OCI-LY1 (cell line): ENCODE results near the gene VMAC.

Experiments
- H2AFZ ChIP-seq: fragments of 200-600 bp; sonication (generic), shearing (Covaris generic); 2 replicates; pipeline ENCODE4 v1.6.0; 2014; ENCODE audit warnings: antibody characterized with exemption, mild to moderate bottlenecking, low read length
- H3F3A ChIP-seq: fragments of 200-600 bp; sonication (generic), shearing (Covaris generic); 2 replicates; pipeline ENCODE4 v1.6.0; 2014; ENCODE audit warnings: mild to moderate bottlenecking, antibody characterized with exemption, low read length, moderate library complexity; ENCODE audit not compliant: insufficient read depth
- H3K27ac ChIP-seq: fragments of 200-600 bp; sonication (generic); 2 replicates; pipeline ENCODE4 v1.5.1; 2014; ENCODE audit warnings: low read length, mixed run types, mild to moderate bottlenecking, low read depth; ENCODE audit not compliant: poor library complexity, severe bottlenecking
- H3K27me3 ChIP-seq: fragments of 200-600 bp; sonication (generic); 2 replicates; pipeline ENCODE4 v1.6.0; 2014; ENCODE audit warnings: antibody characterized with exemption, mild to moderate bottlenecking, low read length, moderate library complexity; ENCODE audit not compliant: insufficient read depth
- H3K36me3 ChIP-seq: fragments of 200-600 bp; sonication (generic); 2 replicates; pipeline ENCODE4 v1.6.1; 2014; ENCODE audit warnings: mild to moderate bottlenecking, antibody characterized with exemption, low read length, moderate library complexity, mixed read lengths; ENCODE audit not compliant: insufficient read depth
- H3K4me1 ChIP-seq: fragments of 200-600 bp; sonication (generic); 2 replicates; pipeline ENCODE4 v1.5.1; 2014; ENCODE audit warnings: mild to moderate bottlenecking, low read length, moderate library complexity; ENCODE audit not compliant: insufficient read depth, severe bottlenecking
- H3K4me2 ChIP-seq: fragments of 200-600 bp; sonication (generic), shearing (Covaris generic); 2 replicates; pipeline ENCODE4 v1.6.1; 2014; ENCODE audit warnings: low read length
- H3K4me3 ChIP-seq: fragments of 200-600 bp; sonication (generic); 2 replicates; pipeline ENCODE4 v1.5.1; 2014; ENCODE audit warnings: low read length, low read depth, mild to moderate bottlenecking, mixed read lengths; ENCODE audit not compliant: poor library complexity, severe bottlenecking
- H3K79me2 ChIP-seq: fragments of 200-600 bp; shearing (Covaris generic); 2 replicates; pipeline ENCODE4 v1.6.1; 2016; ENCODE audit warnings: mixed run types, low read length, mixed read lengths; ENCODE audit not compliant: insufficient read depth
- H3K9ac ChIP-seq: fragments of 200-600 bp; sonication (generic), shearing (Covaris generic); 2 replicates; pipeline ENCODE4 v1.6.1; 2014; ENCODE audit warnings: mild to moderate bottlenecking, low read length, mixed read lengths
- H3K9me2 ChIP-seq: fragments of 200-600 bp; sonication (generic), shearing (Covaris generic); 2 replicates; pipeline ENCODE4 v1.6.1; 2014; ENCODE audit warnings: low read depth, mild to moderate bottlenecking, low read length, mixed read lengths
- H3K9me3 ChIP-seq: fragments of 200-600 bp; shearing (Covaris generic); 2 replicates; pipeline ENCODE4 v1.6.1; 2014; ENCODE audit warnings: low read length, mixed read lengths
- H4K20me1 ChIP-seq: fragments of 200-600 bp; sonication (generic), shearing (Covaris generic); 2 replicates; pipeline ENCODE4 v1.6.0; 2016; ENCODE audit warnings: mild to moderate bottlenecking, low read length; ENCODE audit not compliant: insufficient read depth
- EZH2 ChIP-seq: fragments of 200-600 bp; sonication (generic), shearing (Covaris generic); IDR thresholded peaks from 2 replicates; pipeline ENCODE4 v1.8.0; 2017; ENCODE audit warnings: borderline replicate concordance, mixed run types, mild to moderate bottlenecking, antibody characterized with exemption, low read length, moderate library complexity, mixed read lengths
- TF ChIP-seq, protein P1 (sequence below): fragments of 200-600 bp; sonication (generic), shearing (Covaris generic); IDR thresholded peaks from 2 replicates; pipeline ENCODE4 v1.5.1; 2017; ENCODE audit warnings: mild to moderate bottlenecking, antibody characterized with exemption, low read length, moderate library complexity, mixed read lengths

The VMAC gene

DNA sequence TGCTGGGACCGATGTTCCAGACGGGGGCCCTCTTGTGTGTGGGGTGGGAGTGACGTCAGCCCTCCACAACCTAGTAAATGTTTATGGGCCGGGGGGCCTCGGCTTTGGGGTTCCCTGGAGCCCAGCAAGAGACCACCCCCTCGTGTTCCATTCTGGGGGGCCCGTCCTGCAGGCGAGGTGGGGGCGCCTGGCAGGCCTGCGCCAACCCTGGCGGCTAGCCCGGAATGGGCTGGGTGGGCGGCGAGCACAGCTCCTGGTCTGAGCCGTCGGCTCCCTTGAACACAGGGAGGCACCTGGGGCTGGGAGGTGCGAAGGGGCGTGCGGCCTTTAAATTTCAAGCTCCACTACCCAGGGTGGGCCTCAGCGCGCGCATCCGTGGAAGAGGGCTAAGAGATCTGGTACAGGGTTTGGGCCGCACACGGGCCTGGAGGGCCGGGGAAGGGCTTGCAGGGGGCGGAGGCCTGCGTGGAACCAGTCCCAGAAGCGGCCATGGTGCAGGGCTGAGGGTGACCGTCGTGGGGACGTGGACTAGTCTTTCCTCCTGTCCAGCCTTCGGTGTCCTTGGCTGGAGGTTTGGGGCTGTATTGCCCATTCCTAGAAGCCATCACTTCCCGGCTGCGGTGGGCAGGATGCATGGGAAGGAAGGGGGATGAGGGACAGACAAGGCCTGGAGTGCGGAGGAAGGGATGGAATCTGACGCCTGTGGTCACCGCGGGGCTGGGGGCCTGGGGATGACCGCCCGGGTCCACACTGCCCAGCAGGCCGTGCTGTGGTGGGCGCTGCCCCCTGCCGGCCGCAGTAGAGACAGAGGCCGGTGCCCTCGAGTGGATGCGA lies 12.5 kb upstream of the VMAC start:
- no peak overlapping the region for H3K9ac ChIP-seq
- H3K79me2 ChIP-seq: no peaks in the 10 kb centered on the region
- no peak overlapping the region for H2AFZ ChIP-seq
- peaks cover 5% of the 10 kb centered on the region; the same call in 1 of the 2 replicates for H3K27me3 ChIP-seq
- no peaks in the 10 kb centered on the region for H3K9me3 ChIP-seq
- no peaks in the 10 kb centered on the region for H3K4me1 ChIP-seq
- no peak overlapping the region for H3K4me2 ChIP-seq
- H3F3A ChIP-seq: no peaks in the 10 kb centered on the region; the same call in 1 of the 2 replicates
- H3K36me3 ChIP-seq: peaks cover 25% of the 10 kb centered on the region
- H3K4me3 ChIP-seq: no peak overlapping the region
- TF ChIP-seq, protein P1, sequence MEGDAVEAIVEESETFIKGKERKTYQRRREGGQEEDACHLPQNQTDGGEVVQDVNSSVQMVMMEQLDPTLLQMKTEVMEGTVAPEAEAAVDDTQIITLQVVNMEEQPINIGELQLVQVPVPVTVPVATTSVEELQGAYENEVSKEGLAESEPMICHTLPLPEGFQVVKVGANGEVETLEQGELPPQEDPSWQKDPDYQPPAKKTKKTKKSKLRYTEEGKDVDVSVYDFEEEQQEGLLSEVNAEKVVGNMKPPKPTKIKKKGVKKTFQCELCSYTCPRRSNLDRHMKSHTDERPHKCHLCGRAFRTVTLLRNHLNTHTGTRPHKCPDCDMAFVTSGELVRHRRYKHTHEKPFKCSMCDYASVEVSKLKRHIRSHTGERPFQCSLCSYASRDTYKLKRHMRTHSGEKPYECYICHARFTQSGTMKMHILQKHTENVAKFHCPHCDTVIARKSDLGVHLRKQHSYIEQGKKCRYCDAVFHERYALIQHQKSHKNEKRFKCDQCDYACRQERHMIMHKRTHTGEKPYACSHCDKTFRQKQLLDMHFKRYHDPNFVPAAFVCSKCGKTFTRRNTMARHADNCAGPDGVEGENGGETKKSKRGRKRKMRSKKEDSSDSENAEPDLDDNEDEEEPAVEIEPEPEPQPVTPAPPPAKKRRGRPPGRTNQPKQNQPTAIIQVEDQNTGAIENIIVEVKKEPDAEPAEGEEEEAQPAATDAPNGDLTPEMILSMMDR: peak; percentile 61
- no peak for TF ChIP-seq EZH2
- H4K20me1 ChIP-seq: no peaks in the 10 kb centered on the region
- H3K9me2 ChIP-seq: no peaks in the 10 kb centered on the region
- H3K27ac ChIP-seq: no peak overlapping the region

DNA sequence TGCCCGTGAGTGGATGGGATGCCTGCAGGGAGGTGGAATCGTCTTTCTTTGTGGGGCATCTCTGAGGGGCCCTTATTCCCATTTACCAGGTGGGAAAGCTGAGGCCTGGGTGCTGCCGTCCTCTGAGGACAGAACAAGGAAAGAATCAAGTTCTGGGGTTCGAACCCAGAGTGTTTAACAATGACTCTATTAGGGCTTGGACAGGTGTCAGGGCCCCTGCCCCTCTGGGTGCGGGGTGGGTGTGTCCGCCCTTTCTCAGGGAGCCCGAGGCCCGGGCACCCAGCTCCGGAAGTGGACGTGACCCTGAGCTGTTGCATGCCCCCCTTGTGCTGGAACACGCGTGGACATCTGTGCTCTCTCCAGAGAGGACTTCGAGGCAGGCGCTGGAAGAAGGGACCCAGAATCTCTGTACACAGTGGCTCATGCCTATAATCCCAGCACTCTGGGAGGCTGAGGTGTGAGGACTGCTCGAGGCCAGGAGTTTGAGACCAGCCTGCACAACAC lies 11.8 kb upstream of the VMAC start:
- H2AFZ ChIP-seq: no peak overlapping the region
- no peaks in the 10 kb centered on the region for H3K9me3 ChIP-seq
- H3K9ac ChIP-seq: no peak overlapping the region
- H3K4me2 ChIP-seq: no peak overlapping the region
- H3K79me2 ChIP-seq: no peaks in the 10 kb centered on the region
- peaks cover 5% of the 10 kb centered on the region; the same call in 1 of the 2 replicates for H3K27me3 ChIP-seq
- H3K4me1 ChIP-seq: no peaks in the 10 kb centered on the region
- no peak overlapping the region for H3K4me3 ChIP-seq
- peaks cover 28% of the 10 kb centered on the region for H3K36me3 ChIP-seq
- H4K20me1 ChIP-seq: no peaks in the 10 kb centered on the region
- H3K9me2 ChIP-seq: no peaks in the 10 kb centered on the region
- H3K27ac ChIP-seq: no peak overlapping the region
- TF ChIP-seq, protein P1: no peak
- no peak for TF ChIP-seq EZH2
- no peaks in the 10 kb centered on the region; the same call in 1 of the 2 replicates for H3F3A ChIP-seq

DNA sequence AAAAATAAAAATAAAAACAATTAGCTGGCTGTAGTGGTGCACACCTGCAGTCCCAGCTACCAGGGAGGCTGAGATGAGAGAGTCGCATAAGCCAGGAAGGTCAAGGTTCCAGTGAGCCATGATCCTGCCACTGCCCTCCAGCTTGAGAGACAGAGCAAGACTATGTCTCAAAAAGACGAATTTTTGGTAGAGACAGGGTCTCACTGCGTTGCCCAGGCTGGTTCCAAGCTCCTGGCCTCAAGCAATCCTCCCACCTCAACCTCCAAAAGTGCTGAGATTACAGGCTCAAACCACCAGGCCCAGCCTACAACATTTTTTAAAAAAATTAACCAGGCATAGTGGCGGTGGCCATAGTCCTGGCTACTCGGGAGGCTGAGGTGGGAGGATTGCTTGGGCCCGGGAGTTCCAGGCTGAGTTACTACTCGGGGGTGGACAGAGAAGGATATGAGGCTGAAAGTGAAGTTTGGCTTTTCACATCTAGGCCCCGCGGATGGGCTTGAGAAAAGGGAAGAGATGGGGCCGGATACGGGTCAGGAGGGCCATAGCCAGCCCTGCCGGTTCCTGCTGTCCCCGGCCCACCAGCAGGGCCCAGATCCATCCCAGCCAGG lies 11.3 kb upstream of the VMAC start:
- H3K4me2 ChIP-seq: no peak overlapping the region
- no peaks in the 10 kb centered on the region; the same call in 1 of the 2 replicates for H3F3A ChIP-seq
- no peaks in the 10 kb centered on the region for H3K9me3 ChIP-seq
- no peak overlapping the region for H2AFZ ChIP-seq
- no peak overlapping the region for H3K4me3 ChIP-seq
- TF ChIP-seq, protein P1: no peak
- no peak for TF ChIP-seq EZH2
- no peaks in the 10 kb centered on the region for H3K4me1 ChIP-seq
- H3K79me2 ChIP-seq: no peaks in the 10 kb centered on the region
- peaks cover 28% of the 10 kb centered on the region for H3K36me3 ChIP-seq
- no peaks in the 10 kb centered on the region for H3K9me2 ChIP-seq
- H4K20me1 ChIP-seq: no peaks in the 10 kb centered on the region
- peaks cover 5% of the 10 kb centered on the region; the same call in 1 of the 2 replicates for H3K27me3 ChIP-seq
- no peak overlapping the region for H3K27ac ChIP-seq
- H3K9ac ChIP-seq: no peak overlapping the region
